ENCODE data around the gene TBC1D22A.

TBC1D22A gene

DNA sequence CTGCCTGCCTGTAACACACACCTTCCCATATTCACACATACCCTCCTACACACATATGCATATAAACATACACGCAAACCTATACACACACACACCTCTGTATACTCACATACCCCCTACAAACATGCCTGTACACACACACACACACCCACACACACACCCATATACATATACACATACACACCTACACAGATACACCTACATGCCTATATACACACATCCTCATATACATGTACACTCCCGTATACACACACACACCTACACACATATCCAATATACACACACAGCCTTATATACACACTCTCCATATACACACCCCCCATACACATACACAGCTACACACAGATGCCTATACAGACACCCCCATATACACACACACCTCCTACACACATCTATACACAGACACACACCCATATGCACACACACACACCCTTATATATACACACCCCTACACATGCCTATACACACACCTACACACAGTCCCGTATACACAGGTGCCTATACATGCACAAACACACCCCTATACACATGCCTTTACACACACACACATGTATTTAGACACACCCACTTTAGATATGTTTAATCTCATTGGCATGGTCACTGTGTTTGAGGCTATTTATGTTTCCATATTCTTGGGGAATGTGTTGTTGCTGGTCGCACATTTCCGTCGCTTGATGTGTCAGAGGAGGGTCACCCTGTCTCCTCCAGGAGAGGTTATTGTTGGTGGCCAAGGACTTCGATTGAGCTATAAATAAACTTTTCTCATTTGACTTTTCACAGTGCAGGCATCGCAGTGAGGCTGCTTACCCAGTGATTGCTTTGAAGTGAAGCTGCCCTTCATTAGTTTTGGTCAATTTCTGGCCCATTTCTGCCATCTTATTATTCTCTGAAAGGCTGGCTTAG, 243.3 kb downstream of the TBC1D22A start:
- no peak for DNase-seq

DNA sequence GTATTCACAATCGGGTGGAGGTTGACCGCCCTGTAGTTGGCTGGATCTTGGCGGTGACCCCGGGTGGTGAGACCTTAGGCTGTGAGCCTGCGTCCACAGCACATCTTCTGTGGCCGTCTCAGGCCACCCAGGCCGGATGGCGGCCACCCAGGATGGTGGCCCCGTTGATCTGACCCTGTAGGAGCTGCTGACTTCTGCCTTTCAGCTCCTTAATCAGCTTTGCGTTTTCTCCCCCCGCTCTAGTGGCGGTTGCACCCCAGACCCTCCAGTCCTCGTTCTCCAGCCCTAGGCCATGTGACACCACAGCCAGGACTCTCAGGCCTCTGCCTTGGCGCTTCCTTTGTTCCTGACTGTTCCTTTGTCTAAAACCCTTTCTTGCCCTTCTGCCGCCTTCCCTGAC, 244.0 kb downstream of the TBC1D22A start:
- DNase-seq = no peak

DNA sequence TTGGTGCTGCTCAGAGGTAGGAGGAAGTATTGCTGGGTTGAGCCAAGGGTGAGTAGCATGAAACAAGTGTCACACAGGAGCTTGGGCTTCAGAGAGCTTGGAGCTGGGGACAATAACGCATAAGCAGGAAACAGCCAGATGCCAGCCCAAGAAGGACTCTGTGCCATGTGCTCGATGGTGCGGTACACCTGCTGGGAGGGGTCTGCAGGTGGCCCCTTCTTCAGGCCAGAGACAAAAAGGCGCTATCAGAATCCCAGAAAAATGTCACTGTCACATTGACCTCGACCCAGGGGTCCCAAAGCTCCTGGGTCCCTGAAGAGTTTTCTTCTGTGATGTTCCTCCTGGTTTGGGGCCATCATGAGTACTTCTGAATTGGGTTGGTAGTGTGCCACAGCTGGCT, 244.4 kb downstream of the TBC1D22A start:
- no peak for DNase-seq

DNA sequence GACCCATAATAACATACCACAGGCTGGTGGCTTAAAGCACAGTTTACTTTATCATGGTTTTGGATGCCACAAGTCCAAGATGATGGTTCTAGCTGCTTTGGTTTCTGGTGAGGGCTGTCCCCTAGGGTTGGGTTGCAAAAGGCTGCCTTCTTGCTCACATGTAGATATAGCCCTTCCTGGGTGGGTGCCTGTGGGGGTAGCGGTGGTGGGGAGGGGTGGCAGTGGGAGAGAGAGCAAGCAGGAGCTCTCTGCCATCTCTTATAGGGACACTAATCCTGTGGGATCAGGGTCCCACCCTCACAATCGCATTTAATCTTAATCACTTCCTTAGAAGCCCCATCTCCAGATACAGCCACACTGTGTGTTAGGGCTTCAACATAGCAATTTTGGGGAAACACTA, 245.0 kb downstream of the TBC1D22A start:
- DNase-seq = no peak

DNA sequence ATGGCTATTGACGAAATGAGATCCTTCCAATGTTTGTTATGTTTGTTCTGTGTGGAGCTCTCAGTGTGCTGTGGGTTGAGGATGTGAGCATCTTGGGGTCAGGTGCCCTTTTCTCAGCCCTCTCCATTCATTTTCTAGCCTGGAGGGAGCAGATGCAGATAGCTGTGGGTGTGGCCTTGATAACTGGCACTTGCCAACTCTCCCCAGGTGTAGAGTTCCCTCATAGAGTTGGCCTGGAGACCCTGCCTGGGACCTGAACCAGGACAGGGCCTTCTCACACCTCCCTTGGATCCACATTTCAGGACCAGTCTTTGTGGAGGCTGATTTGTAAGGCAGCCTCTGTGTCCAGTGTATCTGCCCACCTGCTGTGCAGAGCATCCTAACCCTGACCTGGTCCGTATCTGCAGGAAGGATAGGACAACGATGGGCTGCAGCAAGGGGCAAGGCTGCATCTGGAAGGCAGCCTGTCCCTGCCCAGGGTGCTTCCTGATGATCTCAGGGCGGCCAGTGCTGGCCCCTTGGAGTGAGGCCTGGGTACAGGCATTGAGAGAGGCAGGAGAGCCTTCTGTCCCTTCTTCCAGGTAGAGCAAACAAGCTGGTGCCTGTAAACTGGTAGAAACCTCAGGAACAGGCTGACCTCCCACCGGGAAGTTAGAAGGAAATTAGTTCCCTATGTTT, 245.9 kb downstream of the TBC1D22A start:
- DNase-seq = no peak

DNA sequence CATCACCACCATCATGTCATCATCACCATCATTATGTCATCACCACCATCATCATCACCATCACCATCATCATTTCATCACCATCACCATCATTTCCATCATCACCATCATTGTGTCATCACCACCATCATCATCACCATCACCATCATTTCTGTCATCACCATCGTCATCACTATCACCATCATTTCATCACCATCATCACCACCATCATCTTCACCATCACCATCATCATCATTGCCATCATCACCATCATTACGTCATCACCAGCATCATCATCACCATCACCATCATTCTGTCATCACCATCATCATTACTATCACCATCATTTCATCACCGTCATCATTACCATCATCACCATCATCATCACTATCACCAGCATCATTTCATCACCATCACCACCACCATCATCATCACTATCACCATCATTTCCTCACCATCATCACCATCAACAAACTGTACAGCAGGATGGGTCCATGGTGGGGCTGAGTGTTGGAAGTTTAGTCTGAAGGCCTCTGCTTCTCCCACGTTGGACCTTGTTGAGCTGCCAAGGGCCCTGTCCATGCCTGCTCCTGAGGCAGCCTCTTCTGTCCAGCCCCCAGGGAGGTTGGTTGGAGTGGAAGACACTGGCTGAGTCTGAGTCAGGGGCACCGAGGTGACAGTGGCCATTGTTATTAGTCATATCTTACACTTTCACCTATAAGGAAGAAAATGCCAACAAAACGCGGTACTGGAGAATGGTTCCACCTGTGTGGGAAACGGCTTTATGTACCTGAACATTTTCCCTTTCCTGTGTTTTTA, 247.1 kb downstream of the TBC1D22A start:
- no peak for DNase-seq

DNA sequence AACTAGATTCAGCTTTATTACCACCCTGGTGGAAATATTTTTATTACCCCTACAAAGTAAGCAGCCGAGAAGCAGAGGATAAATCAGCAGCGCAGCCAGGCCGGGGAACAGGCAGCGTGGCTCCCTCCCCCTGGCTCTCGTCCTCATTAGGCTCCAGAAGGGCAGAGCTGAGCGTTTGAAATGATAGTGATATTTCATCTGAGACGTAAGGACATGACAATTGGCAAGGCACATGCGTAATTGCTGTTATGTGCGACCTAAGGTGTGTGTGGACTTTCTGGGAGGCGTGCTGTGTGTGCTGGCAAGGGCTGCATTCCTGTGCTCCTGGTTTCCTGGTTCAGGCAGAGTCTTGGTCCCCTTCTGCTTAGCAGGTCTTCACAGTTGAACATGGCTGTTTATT, 247.8 kb downstream of the TBC1D22A start:
- DNase-seq = no peak

DNA sequence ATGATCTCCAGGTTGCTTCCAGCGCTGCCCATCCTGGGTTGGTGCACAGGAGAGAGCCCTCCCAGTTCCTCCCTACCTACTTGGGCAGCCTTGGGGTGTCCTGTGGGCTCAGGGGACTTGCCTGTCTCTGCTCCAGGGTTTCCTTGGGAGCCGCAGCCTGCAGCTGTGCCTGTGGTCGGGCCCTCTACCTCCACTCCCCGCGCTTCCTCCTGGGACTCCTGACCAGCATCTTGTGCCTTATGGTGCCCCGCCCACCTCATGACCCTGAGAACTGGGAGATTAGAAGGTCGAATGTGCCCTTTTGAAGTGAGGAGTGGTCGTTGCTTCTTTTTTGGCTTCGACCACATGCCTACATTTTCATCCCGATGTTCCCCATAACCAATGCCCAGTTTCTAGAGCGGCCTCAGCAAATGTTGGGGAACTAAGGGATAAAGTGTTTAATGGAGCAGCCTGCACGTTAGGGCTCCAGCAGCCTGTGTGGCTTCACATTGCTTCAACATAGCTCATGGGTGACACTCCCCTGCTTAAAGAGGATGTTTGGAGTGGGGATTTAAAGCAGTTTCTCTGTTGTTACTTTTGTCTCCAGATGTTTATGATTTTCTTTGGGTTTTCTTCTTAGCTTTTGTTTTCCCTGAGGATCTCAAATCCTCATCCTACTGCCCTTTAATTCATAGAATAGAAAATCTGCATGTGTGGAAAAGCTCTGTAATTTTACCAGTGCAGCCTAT, 248.8 kb downstream of the TBC1D22A start:
- no peak for DNase-seq

DNA sequence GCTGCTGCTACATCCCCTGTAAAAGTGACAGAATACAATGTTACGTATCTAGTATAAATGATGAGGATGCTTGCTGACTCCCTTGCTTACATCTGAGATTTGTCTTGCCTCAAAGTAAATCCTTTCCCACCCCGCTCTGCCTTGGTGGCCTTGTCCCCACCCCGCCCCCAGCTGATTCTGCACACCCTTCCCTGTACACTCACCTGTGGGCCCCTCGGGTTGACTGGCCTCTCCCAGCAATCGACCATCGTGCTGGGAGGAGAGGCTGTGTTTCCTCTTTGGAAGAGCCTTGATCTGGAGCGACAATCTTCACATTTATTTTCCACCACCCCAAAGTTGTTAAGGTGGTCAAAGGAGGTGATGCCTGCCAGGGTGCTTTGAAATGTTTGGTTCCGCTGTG, 249.4 kb downstream of the TBC1D22A start:
- DNase-seq = no peak

DNA sequence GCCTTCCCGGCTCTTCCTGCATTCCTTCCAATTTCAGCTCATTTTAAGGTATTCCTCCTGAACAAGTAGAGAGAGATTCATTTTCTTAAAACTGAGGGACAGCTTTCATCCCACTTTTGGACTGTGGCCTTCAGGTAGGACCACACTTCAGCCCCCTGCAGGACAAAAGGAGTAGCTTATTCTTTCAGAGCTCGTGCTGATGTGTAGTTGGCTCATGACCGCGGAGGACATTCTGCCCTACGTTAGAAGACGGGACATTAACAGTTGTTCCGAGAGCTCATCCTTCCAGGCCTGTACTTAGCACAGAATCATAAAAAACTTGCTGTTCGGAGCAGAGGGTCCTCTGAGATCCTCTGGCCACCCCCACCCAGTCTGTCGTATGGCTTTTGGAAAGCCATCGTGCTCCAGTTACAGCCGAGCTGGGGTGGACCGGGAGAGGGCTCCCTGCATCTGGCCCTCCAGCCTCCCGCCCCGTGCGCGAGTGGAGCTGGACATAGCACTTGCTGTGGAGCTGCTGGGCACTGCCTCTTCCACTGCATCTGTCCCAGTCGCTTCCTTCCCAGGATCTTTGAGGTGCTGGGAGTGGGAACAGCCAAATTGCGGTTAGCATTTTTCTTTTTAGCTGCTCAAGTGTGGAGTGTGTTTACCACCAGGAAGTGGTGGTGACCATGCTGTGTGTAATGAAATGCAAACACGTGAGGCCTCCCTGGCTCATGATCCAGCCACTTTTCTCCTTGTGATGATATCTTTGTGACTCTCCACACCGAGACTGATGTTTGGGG, 250.3 kb downstream of the TBC1D22A start:
- no peak for DNase-seq

DNA sequence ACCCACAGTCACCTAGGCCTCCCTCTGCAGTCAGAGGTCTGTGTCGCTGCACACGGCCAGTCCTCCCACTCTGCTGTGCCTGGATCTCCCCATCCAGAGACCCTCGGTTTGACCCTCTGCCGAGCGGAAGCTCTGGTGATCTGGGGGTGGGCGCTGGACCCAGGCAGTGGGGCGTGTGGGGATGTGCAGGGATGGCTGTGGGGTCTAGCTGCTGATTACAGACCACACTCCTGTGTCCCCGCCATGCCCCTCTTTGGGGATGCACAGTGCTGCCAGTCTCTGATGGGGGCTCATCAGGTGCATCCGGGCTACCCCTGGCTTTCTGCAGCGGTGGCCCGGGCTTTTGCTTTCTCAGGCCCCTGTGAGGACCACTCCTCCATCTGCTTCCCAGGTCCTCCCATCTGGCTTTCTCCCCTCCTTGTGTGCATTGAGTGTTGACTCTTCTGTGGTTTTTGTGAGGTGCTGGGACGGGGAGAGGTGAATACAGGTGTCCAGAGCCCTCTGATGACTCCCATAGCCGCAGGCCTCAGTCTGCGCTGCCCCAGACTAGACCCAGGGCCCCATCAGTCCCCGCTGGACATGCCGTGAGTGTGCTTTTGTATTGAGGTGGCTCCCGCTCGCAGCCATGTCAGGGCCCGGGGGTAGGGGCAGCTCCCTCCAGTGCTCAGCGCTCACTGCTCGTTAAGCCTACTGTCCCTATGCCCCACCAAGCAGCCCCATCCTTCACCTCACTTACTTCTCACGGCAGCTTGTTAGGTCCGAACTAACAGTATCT, 251.6 kb downstream of the TBC1D22A start:
- no peak for DNase-seq

DNA sequence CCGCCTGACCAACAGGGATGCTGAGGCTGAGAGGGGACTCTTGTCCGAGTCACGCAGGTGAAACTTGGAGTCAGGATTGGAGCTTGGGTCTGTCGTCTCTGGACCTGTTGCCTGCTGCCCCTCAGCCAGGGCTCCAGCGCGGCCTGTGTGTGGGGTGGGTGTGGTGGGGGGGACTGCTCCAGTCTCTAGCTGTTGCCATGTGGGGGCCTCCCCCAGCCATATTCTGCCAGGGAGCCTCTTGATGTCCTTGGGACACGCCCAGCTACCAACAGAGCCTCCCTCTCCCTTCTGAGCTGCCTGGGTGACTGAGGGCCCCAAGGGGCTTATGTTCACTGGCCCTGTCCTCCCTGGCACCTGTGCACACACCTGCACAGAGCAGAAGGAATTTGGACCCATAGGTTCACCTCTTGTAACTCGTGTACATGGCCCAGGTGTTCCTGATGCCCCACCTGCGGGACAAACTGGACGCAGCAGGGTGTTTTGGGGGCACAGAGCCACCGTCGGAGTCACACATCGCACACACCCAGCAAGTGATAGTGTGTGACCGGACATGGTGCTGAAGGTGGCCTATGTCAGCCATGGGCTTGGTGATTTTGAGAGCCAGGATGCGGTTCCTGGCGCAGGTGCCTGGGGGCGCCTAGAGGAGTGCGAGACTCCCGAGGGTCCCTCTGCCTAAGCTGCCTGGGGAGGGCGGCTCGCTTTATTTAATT, 252.3 kb downstream of the TBC1D22A start:
- no peak for DNase-seq

DNA sequence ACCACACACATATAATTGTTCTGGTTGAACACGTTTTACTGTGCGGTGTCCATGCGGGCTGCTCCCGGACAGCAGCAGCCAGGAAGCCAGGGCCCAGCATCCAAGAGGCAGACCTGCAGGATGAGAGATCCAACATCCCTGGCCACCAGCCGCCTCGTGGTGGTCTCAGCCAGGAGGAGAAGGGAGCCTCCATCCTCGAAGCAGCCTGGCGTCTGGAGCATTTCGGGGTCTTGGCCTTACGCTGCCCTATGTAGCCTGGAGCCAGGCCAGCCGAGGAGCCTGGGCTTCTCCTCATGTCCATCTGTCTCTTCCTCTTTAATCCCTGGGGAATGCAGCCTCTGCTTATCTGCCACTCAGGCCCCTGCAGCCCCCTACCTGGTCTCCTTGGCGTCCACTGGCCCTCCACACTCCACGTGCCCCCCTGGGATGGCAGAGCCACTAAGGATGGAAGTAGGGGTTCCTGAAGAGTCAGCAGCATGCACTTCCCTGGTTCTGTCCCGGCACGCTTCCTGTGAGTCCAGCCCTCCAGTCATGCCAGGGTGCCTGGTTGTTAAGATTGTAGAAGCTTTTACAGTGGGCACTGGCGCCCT, 253.2 kb downstream of the TBC1D22A start:
- DNase-seq = no peak

DNA sequence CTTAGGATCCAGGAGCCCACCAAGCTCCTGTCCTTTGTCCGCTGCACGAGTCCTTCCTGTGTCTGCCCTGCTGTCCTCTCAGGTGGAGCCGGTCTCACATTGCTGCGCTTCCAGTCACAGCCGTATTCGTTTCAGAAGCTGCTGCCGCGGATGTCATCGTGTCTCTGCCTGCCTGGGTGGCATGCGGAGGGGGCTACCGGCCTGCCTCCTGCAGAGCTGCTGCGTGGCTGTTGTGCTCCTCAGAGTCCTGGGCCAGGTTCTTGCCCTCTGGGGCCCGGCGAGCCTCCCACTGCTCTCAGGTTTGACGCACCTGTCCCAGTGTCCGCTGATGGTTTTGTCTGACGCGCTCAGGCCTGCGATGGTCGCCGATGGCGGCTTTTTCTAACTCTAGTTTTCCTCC, 254.2 kb downstream of the TBC1D22A start:
- DNase-seq = no peak

DNA sequence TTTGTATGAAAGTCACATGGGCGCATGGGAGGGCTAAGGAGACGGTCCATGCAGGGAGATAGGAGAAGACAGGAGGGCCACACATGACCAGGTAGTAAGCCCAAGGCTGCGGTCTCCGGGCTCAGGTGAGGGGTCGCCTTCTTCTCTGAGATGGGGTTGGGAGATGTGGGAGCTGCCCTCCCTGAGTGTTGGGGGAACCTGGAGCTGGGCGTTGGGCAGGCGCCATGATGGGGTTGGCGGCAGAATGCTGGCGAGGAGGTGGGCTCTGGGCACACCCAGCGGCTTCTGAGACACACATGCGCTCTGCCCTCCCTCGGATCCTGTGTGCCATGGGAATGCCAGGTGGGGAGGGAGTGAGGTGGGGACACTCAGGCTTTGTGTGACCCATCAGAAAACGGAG, 254.8 kb downstream of the TBC1D22A start:
- DNase-seq = no peak

DNA sequence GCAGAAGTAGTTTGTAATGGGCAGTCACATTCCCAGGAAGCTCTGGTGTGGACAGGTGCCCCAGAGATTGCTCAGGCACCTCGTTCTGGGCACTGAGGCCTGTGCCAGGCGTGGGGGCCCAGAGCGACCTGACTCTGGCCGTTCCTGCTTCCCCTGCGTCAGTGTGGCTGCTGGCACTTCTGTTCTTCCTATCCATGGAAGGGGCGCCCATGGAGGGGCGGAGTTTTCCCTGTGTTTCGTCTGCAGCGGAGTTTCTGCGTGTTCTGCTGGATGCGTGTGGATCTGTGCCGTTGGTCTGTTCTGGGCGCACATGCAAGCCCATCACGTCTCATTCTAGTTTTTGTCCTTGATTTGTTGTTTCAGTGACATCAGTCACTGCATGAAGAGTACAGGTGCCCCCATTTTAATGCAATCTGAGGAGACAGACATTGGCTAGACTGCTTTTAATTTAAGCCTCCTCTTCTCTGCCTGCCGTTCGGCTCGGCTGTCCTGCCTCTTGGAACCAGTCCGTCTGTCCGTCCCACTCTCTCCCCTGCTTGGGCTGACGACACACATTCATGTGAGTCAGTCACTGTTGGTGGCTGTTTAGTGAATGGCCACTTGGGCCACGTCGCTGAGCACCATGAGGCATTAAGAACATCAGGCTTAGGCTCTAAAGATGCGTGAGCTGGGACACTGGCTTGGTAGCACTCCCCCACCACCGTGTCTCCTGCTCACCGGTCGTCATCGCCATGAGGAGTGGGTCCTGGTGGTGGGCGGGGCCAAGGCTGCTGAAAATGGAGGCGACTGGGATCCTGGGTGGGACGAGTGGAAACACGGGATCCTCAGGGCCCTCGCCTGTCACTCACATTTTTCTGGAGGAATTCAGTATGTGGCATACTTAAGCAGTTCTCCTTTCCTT, 255.8 kb downstream of the TBC1D22A start:
- DNase-seq = no peak

DNA sequence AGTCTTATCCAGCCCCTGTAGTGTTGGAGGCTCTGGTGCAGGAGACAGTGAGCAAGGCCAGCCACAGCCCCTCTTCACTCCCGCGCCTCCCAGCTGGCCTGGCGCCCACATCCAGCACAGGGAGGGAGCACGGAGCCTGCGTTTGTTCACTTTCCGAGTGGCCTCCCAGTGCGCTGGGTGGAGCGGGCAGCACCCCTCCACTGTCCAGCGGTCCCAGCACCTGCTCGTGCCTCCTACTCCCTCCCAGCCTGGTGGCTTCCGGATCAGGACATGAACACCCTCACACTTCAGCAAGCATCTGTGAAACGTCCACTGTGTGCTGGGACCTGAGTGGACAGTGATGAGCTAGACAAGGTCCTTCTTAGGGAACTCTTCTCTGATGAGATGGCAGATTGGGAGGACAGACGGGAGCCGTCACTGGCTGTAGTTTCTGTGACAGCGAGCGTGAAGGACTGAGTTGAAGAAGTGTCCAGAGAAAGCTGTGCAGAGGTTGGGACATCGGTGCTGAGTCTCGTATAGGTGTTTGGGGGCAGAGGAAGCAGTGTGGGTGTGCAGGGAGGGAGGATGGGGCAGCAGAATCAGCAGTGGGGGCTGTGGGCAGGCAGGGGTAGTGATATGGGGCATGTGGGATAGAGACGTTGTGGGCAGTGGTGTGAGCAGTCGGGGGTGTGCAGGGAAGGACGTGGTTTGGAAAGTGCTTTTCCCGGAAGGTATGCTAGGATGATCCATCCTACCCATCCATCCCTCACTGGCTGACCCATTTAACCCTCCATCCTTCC, 256.8 kb downstream of the TBC1D22A start:
- no peak for DNase-seq

DNA sequence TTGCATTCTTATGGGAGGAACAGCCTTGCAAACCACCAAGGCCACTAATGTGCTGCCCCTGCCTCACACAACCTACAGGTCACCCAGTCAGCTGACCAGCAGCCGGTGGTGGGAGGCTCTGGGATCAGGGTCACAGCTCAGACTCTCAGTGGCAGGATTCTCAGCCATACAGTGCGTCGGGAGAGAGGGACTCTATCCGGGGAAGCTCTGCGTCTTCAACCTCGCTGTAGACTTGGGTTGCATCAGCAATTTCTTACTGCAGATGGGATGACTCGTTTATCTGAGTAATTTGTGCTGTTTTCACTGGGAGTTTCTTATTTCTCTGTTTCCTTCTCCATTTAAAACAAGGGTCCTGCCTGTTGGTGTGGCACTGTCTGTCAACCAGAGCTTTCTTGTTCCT, 257.7 kb downstream of the TBC1D22A start:
- no peak for DNase-seq
